22Rv1 (cell line): ENCODE measurements around the gene COL13A1.

ENCODE experiments used
- H3K27ac ChIP-seq: fragments of 450-650 bp; 2 replicates; pipeline ENCODE4 v1.5.1; 2017
- CTCF ChIP-seq: fragments of 450-650 bp; IDR thresholded peaks from 2 replicates; pipeline ENCODE4 v1.5.1; 2017; ENCODE audit warnings: mild to moderate bottlenecking
- ZFX ChIP-seq: fragments of 450-650 bp; IDR thresholded peaks from 2 replicates; pipeline ENCODE4 v1.6.1; 2017; ENCODE audit warnings: antibody characterized with exemption, borderline replicate concordance

COL13A1 gene

GRCh38 chr10:69838418-69838817 is 36.7 kb downstream of the COL13A1 start:
- TF ChIP-seq ZFX (no peak), CTCF (no peak)
- H3K27ac ChIP-seq: no peak overlapping the region

GRCh38 chr10:69838853-69839252 is 37.1 kb downstream of the COL13A1 start:
- no peak overlapping the region for H3K27ac ChIP-seq
- TF ChIP-seq ZFX (no peak), CTCF (no peak)

GRCh38 chr10:69839696-69840345 is 38.1 kb downstream of the COL13A1 start:
- TF ChIP-seq ZFX (no peak), CTCF (no peak)
- no peak overlapping the region for H3K27ac ChIP-seq

- no peak overlapping the region for H3K27ac ChIP-seq
- no peak for TF ChIP-seq ZFX
- no peak for TF ChIP-seq CTCF
Observed at GRCh38 chr10:69840773-69841172, 39.1 kb downstream of the COL13A1 start.

GRCh38 chr10:69842020-69842419 is 40.3 kb downstream of the COL13A1 start:
- H3K27ac ChIP-seq: no peak overlapping the region
- TF ChIP-seq ZFX: no peak
- TF ChIP-seq CTCF: no peak

- H3K27ac ChIP-seq: no peak overlapping the region
- TF ChIP-seq ZFX (no peak), CTCF (no peak)
Observed at GRCh38 chr10:69842882-69843281, 41.2 kb downstream of the COL13A1 start.

- no peak overlapping the region for H3K27ac ChIP-seq
- TF ChIP-seq ZFX: no peak
- no peak for TF ChIP-seq CTCF
Observed at GRCh38 chr10:69843923-69844322, 42.2 kb downstream of the COL13A1 start.
